HCT116 (cell line): ENCODE results near the gene DPEP3.

Experiments used
- EZH2 ChIP-seq: fragments of 200-600 bp; sonication (generic); IDR thresholded peaks from 2 replicates; pipeline ENCODE4 v1.6.1; 2017; ENCODE audit warnings: antibody characterized with exemption, mixed run types
- MAX ChIP-seq: IDR thresholded peaks from 2 replicates; pipeline ENCODE4 v1.6.1; 2012
- POLR2A ChIP-seq: IDR thresholded peaks from 2 replicates; pipeline ENCODE4 v1.7.0; 2011; ENCODE audit warnings: borderline replicate concordance; ENCODE audit not compliant: insufficient read depth, insufficient read length; ENCODE audit errors: extremely low read depth
- TF ChIP-seq, protein P1 (sequence below), 3 experiments: fragments of 200-600 bp in 1 of 3; sonication (generic) in 1 of 3; IDR thresholded peaks in 2 of 3; conservative IDR thresholded peaks in 1 of 3; 2 replicates each; pipeline ENCODE4 v1.5.1; 2012 to 2017; ENCODE audit warnings: low read depth in 2 of 3, low read length in 2 of 3, antibody characterized with exemption in 1 of 3, borderline replicate concordance in 1 of 3, control low read depth in 1 of 3, mild to moderate bottlenecking in 1 of 3, mixed read lengths in 1 of 3, mixed run types in 1 of 3, moderate library complexity in 1 of 3; ENCODE audit not compliant: insufficient read depth in 1 of 3

DNA sequence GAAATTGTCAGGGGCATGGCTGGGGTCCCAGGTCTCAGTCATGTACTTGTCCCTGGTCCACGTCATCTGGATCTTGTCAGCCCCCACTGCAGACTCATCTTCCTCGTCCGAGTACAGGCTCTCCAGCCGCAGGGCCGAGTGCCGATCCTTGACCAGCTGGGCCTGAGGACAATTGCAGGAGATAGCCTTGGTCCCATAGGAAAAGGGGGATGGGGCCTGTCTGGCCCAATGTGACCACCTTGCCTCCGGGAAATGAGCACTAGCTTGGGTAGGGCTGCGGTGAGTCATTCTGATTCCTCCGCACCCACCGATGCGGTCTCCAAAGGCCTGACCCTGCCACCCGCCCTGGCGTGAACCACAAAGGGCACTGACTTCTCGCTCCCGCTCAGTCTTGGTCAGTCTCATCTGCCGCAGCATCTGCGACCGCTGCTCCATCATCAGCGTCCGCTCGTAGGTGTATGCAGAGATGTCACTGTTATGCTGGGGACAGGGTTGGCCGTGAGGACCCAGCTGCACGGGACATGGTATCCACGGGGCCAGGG is 34.8 kb downstream of the DPEP3 start:
- TF ChIP-seq, protein P1, sequence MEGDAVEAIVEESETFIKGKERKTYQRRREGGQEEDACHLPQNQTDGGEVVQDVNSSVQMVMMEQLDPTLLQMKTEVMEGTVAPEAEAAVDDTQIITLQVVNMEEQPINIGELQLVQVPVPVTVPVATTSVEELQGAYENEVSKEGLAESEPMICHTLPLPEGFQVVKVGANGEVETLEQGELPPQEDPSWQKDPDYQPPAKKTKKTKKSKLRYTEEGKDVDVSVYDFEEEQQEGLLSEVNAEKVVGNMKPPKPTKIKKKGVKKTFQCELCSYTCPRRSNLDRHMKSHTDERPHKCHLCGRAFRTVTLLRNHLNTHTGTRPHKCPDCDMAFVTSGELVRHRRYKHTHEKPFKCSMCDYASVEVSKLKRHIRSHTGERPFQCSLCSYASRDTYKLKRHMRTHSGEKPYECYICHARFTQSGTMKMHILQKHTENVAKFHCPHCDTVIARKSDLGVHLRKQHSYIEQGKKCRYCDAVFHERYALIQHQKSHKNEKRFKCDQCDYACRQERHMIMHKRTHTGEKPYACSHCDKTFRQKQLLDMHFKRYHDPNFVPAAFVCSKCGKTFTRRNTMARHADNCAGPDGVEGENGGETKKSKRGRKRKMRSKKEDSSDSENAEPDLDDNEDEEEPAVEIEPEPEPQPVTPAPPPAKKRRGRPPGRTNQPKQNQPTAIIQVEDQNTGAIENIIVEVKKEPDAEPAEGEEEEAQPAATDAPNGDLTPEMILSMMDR (IDR thresholded peaks at IDR 0.05 in 2 of 3, conservative IDR thresholded peaks at IDR 0.05 in 1 of 3; ENCODE audit: borderline replicate concordance in 1 of 3, insufficient read depth in 1 of 3, low read depth in 2 of 3, low read length in 2 of 3), result no peak
- TF ChIP-seq EZH2 (no peak), POLR2A (no peak), MAX (no peak)
